GM18507 (cell line): ENCODE measurements around the gene RALY.

Experiments
- DNase-seq: peaks from one replicate; pipeline ENCODE4 v3.0.0; 2011; ENCODE audit warnings: low read depth; ENCODE audit not compliant: insufficient read length; ENCODE audit errors: extremely low spot score
- FAIRE-seq: peaks from 2 replicates; lab custom pipeline; 2011; peaks lifted over from hg19 to GRCh38; lab: Jason Lieb, UNC

RALY gene

DNA sequence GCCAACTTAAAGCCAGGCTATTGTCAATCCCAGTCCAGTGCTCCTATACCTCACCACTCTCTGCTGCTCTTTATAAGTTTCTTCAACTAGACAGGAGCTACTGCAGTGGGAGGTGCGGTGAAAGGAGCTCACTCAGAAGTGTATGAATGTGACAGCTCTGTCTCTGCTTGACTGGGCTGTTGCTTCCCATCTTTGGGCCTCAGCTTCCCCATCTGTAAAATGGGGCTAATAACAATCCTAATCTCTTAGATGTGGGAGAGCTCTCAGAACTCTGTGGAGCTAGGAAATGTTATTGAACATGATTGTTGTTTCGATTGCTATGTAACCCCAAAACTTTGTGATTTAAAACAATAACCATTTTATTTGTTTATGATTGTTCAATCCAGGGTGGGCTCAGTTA lies 8.4 kb upstream of the RALY start:
- DNase-seq = no peak
- FAIRE-seq = no peak

- FAIRE-seq (no peak), DNase-seq (no peak)
These were observed 7.9 kb upstream of the RALY start for GRCh38 chr20:33985830-33986229.

DNA sequence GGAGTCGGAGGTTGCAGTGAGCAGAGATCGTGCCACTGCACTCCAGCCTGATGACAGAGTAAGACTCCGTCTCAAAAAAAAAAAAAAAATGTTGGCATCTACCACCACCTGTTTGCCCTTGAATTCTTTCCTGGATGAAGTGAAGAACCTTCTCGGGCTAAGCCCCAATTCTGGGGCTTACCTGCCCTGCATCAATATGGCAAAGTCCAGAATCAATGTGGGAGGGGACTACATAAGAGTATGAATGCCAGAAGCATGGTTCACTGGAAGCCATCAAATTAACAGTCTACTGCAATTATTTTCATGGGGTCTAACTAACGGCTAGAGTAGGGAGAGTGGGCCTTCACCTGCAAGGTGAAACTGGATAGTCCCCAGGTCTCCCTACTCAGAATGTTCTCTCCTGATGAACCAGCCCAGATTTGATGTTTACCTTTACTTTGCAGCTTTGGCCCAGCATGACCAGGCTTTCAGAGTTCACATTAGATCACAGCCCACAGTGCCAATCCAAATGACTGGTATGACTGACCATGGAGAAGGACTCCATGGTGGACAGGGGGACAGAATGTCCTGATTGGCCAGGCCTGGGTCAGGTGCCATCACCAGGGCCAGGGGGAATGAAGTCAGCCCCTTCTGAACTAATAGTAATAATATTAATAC lies 7.0 kb upstream of the RALY start:
- no peak for FAIRE-seq
- no peak for DNase-seq

DNA sequence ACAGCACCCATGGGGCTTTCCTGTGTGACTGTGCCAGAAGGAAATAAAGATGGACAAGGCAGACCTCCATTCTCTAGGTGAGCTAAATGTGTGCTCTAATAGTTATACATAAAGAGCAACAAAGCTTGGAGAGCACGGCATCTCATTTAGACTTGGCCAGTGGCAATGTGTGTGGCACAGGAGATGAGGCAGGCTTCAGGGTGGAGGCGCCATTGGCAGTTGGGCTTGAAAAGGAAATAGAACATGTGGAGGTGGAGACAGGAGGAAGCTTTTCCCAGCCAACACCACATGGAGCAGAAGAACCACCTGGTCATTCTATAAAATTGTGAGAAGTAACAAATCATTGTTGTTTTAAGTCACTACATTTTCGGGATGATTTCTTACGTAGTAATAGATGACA lies 3.6 kb upstream of the RALY start:
- no peak for FAIRE-seq
- DNase-seq = no peak

- DNase-seq (no peak), FAIRE-seq (no peak)
These were observed 2.2 kb upstream of the RALY start for GRCh38 chr20:33991502-33991901.

GRCh38 chr20:33992145-33992922 lies 1.4 kb upstream of the RALY start:
- DNase-seq (no peak), FAIRE-seq (no peak)

- FAIRE-seq (peak; percentile 95), DNase-seq (peak; percentile 96)
These were observed 662 bp upstream of the RALY start for GRCh38 chr20:33992923-33993575.

DNA sequence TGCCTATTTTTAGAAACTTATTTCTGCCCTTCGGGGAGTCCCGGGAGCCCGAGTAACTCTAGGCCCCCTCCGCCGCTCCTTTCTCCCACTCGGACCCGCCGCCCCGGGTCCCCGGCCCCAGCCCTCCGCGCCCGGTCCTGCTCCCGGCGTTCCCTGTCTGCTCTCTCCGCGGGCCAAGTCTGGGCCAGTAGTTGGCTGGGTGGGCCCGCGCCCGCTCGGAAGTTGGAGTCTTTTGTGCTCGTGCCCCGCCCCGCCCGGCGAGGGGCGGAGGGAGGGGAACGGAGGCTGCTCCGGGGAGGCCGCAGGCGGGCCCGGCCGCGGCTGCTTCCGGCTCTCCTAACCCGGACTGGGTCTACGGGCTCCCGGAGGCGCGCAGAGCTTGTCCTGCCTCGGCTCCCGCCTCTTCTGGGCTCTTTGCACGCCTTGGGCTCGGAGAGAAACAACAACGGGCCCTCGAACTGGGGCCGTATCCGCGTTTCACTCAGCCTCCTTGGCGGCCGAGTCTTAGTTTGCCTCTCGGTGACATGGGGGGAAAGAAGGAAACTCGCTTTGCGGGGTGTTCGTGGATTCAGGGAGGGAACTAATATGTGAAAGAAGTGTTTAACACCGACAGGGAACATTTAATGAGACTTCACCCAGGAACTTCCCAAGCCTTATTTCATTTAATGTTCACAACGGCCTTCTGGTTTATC lies 657 bp downstream of the RALY start:
- DNase-seq (peak; percentile 55), FAIRE-seq (peak; percentile 69)

- no peak for DNase-seq
These were observed 1.5 kb downstream of the RALY start for GRCh38 chr20:33995053-33995831.

DNA sequence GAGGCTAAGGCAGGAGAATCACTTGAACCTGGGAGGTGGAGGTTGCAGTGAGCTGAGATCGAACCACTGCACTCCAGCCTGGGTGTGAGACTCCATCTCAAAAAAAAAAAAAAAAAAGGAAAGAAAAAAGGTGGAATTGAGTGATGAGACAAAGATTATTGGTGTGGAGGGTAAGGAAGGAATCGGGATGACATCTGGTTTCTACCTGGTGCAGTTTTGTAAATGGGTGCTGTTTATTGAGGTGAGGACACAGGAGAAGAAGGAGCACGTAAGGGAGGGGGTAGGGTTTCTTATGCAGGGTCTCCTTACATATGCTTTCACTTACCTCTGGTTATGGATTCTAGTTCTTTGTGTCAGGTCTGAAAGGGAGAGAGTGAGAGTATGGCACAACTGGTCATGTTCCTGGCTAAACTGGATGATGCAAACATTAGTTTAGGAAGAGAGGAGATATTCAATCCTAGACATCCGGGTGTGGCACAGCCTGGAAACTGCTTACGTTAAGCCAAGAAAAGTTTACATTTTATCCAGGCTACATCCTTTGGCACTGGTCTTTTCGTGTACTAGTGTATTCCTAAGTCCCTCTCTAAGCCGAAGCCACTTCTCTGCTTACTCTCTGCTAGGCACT lies 5.4 kb downstream of the RALY start:
- FAIRE-seq (no peak), DNase-seq (no peak)

More at GRCh38 chr20:33995053-33995831, 1.5 kb downstream of the RALY start:
- no peak for FAIRE-seq

DNA sequence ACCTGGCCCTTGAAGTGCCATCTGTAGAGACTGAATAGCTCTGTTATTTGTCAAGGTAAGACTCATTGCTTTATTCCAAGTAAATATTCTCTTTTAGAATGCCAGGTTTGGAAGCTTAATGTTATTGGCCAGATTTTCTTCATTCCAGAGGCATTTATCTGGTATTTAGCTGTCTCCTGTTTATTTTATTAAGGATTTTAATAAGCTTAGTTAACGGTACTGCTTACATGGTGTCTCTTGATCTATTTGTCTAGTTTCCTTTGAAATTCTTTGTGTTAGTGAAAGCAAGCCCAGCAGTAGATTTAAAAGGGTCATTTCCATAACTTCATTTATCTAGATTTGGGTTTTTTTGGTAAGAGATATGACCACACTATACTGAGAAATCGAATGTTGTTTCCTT lies 7.7 kb downstream of the RALY start:
- no peak for FAIRE-seq
- no peak for DNase-seq

GRCh38 chr20:34004227-34004626 lies 10.5 kb downstream of the RALY start:
- FAIRE-seq (no peak), DNase-seq (no peak)

- no peak for DNase-seq
- FAIRE-seq = no peak
These were observed 11.2 kb downstream of the RALY start for GRCh38 chr20:34004790-34005457.

DNA sequence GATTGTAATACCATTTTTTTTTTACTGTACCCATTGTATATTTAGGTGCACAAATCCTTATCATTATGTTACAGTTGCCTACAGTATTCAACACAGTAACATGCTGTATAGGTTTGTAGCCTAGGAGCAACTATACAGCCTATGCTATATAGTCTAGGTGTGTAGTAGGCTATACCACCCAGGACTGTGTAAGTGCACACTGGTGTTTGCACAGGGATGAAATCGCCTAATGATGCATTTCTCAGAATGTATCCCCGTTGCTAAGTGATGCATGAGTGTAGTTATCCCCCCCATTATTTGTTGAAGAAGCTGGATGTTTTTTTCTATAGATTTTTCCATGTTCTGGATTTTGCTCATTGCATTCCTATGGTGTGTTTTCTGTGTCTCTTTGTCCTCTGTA lies 12.9 kb downstream of the RALY start:
- FAIRE-seq = no peak

DNA sequence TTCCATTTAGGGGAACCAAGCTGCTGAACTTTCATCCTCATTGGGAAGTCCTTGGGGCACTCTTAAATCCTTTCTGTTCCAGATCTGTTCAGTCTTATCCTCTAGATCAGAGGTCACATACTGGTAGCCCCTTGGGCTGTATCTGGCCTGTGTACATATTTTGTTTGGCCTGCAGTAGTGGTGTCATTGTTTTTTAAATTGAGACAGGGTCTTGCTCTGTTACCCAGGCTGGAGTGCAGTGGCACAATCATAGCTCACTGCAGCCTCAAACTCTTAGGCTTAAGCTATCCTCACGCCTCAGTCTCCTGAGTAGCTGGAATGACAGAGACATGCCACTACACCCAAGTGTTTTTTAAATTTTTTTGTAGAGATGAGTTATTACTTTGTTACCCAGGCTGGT lies 14.8 kb downstream of the RALY start:
- FAIRE-seq (no peak), DNase-seq (no peak)

More for the DNA sequence above, 12.9 kb downstream of the RALY start:
- DNase-seq = no peak

- DNase-seq = no peak
- no peak for FAIRE-seq
These were observed 16.8 kb downstream of the RALY start for GRCh38 chr20:34010405-34010931.

DNA sequence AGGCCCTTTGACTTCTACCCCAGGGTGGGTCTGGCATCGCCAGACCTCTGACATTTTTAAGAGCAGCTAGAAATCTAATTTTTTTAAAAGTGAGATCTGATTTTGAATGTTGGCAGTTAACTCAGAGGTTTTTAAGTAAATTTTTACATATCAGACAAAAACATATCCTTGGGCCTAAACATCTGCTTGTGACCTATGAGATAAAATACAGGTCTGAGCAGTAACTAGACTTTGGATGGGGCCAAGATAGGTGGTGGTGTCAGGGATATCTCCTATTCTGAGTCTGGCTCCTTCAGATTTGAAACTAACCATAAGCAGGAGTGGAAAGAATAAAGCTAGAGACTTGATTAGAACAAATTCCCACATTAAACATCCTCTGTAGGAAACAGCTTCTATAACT lies 17.6 kb downstream of the RALY start:
- FAIRE-seq = no peak
- no peak for DNase-seq

DNA sequence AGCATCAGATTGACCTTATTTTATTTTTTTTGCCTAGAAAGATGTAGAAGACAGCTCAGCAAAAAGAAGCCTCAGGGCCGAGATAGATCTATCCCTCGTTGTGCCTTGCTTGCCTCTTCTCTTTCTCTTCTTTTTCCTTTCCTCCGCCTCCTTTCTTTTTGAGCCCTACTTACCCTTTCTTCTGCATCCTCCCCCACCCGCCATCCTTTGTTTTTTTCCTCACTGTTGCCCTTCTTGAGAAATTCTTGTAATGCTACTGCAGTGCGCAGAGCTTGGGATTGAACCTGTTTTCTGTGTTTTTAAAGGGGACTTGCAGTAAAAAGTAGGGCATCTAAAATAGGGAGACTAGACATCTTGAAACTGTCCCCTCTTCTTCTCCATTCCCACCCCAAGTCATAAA lies 18.6 kb downstream of the RALY start:
- FAIRE-seq = no peak
- DNase-seq = no peak
